DND-41 (cell line): ENCODE results near the gene PDXK.

ENCODE experiments used
- ATAC-seq: fragments of 200-7000 bp; cut with Tn5 transposase; 3 replicates; pipeline ENCODE4 v1.9.1; 2021; ENCODE audit warnings: low read depth; ENCODE audit not compliant: insufficient read depth
- DNase-seq: peaks from one replicate; pipeline ENCODE4 v3.0.0-alpha.2; 2020
- H2AFZ ChIP-seq: 2 replicates; pipeline ENCODE4 v1.6.0; 2012; ENCODE audit warnings: low read depth, low read length
- H3K27ac ChIP-seq: 2 replicates; pipeline ENCODE4 v1.5.1; 2012; ENCODE audit warnings: low read length, inconsistent platforms
- H3K27me3 ChIP-seq: fragments of 200-600 bp; sonication (generic); 2 replicates; pipeline ENCODE4 v1.6.0; 2012; ENCODE audit warnings: low read length, mild to moderate bottlenecking, inconsistent platforms; ENCODE audit not compliant: insufficient read depth, poor library complexity
- H3K36me3 ChIP-seq: 2 replicates; pipeline ENCODE4 v1.5.1; 2012; ENCODE audit warnings: low read length, inconsistent platforms; ENCODE audit not compliant: insufficient read depth
- H3K4me1 ChIP-seq: 2 replicates; pipeline ENCODE4 v1.5.1; 2012; ENCODE audit warnings: mild to moderate bottlenecking, low read length; ENCODE audit not compliant: insufficient read depth
- H3K4me2 ChIP-seq: 2 replicates; pipeline ENCODE4 v1.6.0; 2012; ENCODE audit warnings: mild to moderate bottlenecking, moderate library complexity, low read length, inconsistent platforms; ENCODE audit not compliant: insufficient read depth
- H3K4me3 ChIP-seq, 2 experiments: fragments of 200-600 bp in 1 of 2; shearing (Covaris generic) in 1 of 2; 2 replicates each; pipeline ENCODE4 v1.5.1; 2012 to 2016; ENCODE audit warnings: inconsistent platforms in 2 of 2, low read length in 2 of 2, mild to moderate bottlenecking in 2 of 2, low read depth in 1 of 2, moderate library complexity in 1 of 2
- H3K79me2 ChIP-seq: 2 replicates; pipeline ENCODE4 v1.6.0; 2012; ENCODE audit warnings: low read length, inconsistent platforms; ENCODE audit not compliant: insufficient read depth
- H3K9ac ChIP-seq: 2 replicates; pipeline ENCODE4 v1.6.0; 2012; ENCODE audit warnings: low read depth, mild to moderate bottlenecking, inconsistent platforms, low read length, moderate library complexity
- H3K9me3 ChIP-seq: 2 replicates; pipeline ENCODE4 v1.5.1; 2012; ENCODE audit warnings: low read length, moderate library complexity, mild to moderate bottlenecking, inconsistent platforms; ENCODE audit not compliant: insufficient read depth, severe bottlenecking
- H4K20me1 ChIP-seq: 2 replicates; pipeline ENCODE4 v1.6.0; 2012; ENCODE audit warnings: low read length; ENCODE audit not compliant: insufficient read depth
- EZH2 ChIP-seq: IDR thresholded peaks from 3 replicates; pipeline ENCODE4 v1.6.1; 2012; ENCODE audit warnings: borderline replicate concordance, low read depth, mild to moderate bottlenecking, moderate library complexity, low read length, inconsistent platforms; ENCODE audit not compliant: severe bottlenecking
- TF ChIP-seq, protein P1 (sequence below): IDR thresholded peaks from 2 replicates; pipeline ENCODE4 v1.5.1; 2012; ENCODE audit warnings: borderline replicate concordance, low read length, moderate library complexity, mild to moderate bottlenecking; ENCODE audit not compliant: poor library complexity, severe bottlenecking; ENCODE audit errors: extremely low read depth

Gene PDXK

DNA sequence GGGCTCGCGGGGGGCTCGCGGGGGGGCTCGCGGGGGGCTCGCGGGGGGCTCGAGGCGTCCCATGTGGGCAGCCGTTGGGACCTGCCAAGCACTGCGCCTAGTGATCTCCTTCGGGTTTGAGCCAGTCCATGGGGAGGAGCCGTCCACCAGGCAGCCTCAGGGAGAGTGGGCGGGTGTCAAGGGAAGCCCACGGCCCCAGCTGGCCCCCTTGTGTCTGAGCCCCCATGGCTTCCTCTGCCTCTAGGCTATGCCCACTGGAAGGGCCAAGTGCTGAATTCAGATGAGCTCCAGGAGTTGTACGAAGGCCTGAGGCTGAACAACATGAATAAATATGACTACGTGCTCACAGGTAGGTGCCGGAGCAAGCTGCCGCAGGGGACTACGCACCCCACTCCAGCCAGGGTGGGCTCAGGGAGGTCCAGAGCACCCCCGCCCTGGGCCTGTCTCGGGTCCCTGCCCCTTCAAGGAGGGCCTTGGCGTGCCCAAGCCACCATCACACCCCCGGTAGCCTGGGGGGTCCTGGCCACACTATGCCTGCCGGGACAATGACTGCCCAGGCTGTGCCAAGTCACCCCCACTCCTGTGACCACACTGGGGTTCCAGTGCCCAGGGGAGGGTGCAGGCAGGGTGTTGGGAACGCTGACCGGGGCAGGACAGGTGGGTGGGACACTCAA lies 22.6 kb downstream of the PDXK start:
- Histone ChIP-seq H3K9ac (no peak overlapping the region), H3K4me3 (no peak overlapping the region), H2AFZ (no peak overlapping the region), H3K27ac (no peak overlapping the region), H3K4me1 (no peaks in the 10 kb centered on the region), H3K36me3 (peaks cover 23% of the 10 kb centered on the region), H4K20me1 (peaks cover 10% of the 10 kb centered on the region), H3K9me3 (no peaks in the 10 kb centered on the region), H3K27me3 (no peaks in the 10 kb centered on the region), H3K4me2 (no peak overlapping the region), H3K79me2 (no peaks in the 10 kb centered on the region)
- ATAC-seq (no peak), DNase-seq (no peak)
- TF ChIP-seq, protein P1, sequence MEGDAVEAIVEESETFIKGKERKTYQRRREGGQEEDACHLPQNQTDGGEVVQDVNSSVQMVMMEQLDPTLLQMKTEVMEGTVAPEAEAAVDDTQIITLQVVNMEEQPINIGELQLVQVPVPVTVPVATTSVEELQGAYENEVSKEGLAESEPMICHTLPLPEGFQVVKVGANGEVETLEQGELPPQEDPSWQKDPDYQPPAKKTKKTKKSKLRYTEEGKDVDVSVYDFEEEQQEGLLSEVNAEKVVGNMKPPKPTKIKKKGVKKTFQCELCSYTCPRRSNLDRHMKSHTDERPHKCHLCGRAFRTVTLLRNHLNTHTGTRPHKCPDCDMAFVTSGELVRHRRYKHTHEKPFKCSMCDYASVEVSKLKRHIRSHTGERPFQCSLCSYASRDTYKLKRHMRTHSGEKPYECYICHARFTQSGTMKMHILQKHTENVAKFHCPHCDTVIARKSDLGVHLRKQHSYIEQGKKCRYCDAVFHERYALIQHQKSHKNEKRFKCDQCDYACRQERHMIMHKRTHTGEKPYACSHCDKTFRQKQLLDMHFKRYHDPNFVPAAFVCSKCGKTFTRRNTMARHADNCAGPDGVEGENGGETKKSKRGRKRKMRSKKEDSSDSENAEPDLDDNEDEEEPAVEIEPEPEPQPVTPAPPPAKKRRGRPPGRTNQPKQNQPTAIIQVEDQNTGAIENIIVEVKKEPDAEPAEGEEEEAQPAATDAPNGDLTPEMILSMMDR, result no peak
- no peak for TF ChIP-seq EZH2

DNA sequence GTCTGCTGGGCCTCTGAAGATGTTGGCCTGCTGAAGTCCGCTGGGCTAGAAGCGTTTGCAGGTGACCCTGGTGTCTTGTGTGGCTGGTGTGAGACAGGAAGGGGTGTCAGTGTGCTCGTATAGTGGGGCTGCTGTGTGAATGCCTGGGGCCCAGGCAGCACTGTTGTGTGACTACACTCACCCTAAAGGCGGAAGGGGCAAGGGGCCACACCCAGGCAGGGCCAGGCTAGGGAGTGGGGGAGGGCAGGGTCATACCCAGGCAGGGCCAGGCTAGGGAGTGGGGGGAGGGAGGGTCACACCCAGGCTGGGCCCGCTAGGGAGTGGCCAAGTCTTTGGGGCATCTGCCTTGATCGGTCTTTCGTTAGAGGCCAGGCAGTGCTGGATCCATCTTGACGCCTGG lies 25.0 kb downstream of the PDXK start:
- H3K36me3 ChIP-seq, result peaks cover 27% of the 10 kb centered on the region
- no peak overlapping the region for H2AFZ ChIP-seq
- H3K9ac ChIP-seq, result no peak overlapping the region
- H3K4me3 ChIP-seq, result no peak overlapping the region
- H3K4me2 ChIP-seq, result no peak overlapping the region
- H3K27ac ChIP-seq, result no peak overlapping the region
- no peaks in the 10 kb centered on the region for H3K27me3 ChIP-seq
- TF ChIP-seq EZH2, result no peak
- TF ChIP-seq, protein P1, result no peak
- ATAC-seq (no peak), DNase-seq (no peak)
- no peaks in the 10 kb centered on the region for H3K79me2 ChIP-seq
- no peaks in the 10 kb centered on the region for H3K4me1 ChIP-seq
- peaks cover 10% of the 10 kb centered on the region; the same call in 1 of the 2 replicates for H4K20me1 ChIP-seq
- H3K9me3 ChIP-seq, result no peaks in the 10 kb centered on the region

DNA sequence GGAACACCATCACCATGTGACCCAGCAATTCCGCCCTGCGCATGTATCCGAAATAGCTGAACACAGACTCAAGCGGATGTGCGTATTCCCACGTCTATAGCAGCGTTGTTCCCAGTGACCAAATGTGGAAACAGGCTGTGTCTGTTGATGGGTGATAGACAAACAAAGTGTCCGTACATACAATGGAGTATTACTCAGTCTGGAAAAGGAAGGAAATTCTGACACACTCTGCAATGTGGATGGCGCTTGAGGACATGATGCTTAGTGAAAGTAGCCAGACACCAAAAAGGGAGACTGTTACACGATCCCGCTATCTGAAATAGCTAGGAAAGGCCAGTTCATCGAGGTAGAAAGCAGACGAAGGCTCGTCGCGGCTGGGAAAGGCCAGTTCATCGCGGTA lies 25.8 kb downstream of the PDXK start:
- Histone ChIP-seq H3K4me3 (no peak overlapping the region), H2AFZ (no peak overlapping the region), H4K20me1 (peaks cover 10% of the 10 kb centered on the region; the same call in 1 of the 2 replicates), H3K4me2 (no peak overlapping the region), H3K27ac (no peak overlapping the region), H3K9ac (no peak overlapping the region), H3K9me3 (no peaks in the 10 kb centered on the region), H3K36me3 (peaks cover 27% of the 10 kb centered on the region), H3K4me1 (no peaks in the 10 kb centered on the region), H3K79me2 (no peaks in the 10 kb centered on the region), H3K27me3 (no peaks in the 10 kb centered on the region)
- TF ChIP-seq, protein P1, result no peak
- no peak for TF ChIP-seq EZH2
- ATAC-seq (no peak), DNase-seq (no peak)
